GM12878 (cell line): ENCODE results near the gene RIMS1. TPM values are rescaled to one million over a fixed set of nuclear protein-coding genes. Genes with fewer than 3 reads are reported as not detected.

Source experiments
- ATAC-seq: fragments of 200-7000 bp; cut with Tn5 transposase; 3 replicates; pipeline ENCODE4 v1.9.1; 2020; ENCODE audit warnings: mild to moderate bottlenecking, moderate library complexity
- BruUV-seq: library from RNA; stranded (reverse); fragments of 400-500 nt; replicated peaks from 2 replicates; lab custom pipeline; 2021; lab: Mats Ljungman, UMichigan
- CTCF ChIA-PET: fragments of 300-600 bp; sonication (Branson Sonifier 250); formaldehyde crosslinking; extraction: SDS; loops from one replicate; lab custom pipeline; 2021; ENCODE audit warnings: inconsistent platforms; lab: Yijun Ruan, JAX
- POLR2A ChIA-PET: fragments of 350-600 bp; formaldehyde crosslinking; extraction: SDS; loops from one replicate; lab custom pipeline; 2021; ENCODE audit warnings: inconsistent platforms; lab: Charles Lee
- RAD21 ChIA-PET: fragments of 300-600 bp; sonication (Branson Sonifier 250); formaldehyde crosslinking; loops from one replicate; lab custom pipeline; 2023; ENCODE audit warnings: antibody characterized with exemption; ENCODE audit not compliant: unreplicated experiment; lab: Charles Lee
- SMC1A ChIA-PET: fragments of 300-600 bp; sonication (Branson Sonifier 250); formaldehyde crosslinking; loops from one replicate; lab custom pipeline; 2023; ENCODE audit not compliant: unreplicated experiment, uncharacterized antibody; lab: Charles Lee
- DNase-seq: peaks from one replicate; pipeline ENCODE4 v3.0.0-alpha.2; 2011; ENCODE audit warnings: low read depth, low spot score
- FAIRE-seq: peaks from 3 replicates; lab custom pipeline; 2011; peaks lifted over from hg19 to GRCh38; lab: Jason Lieb, UNC
- H2AFZ ChIP-seq: 2 replicates; pipeline ENCODE4 v1.6.0; 2011; ENCODE audit warnings: low read depth, low read length, control low read depth; ENCODE audit not compliant: control insufficient read depth
- H3K27ac ChIP-seq: 2 replicates; pipeline ENCODE4 v1.5.1; 2011; ENCODE audit warnings: control low read depth; ENCODE audit not compliant: control insufficient read depth, insufficient read depth
- H3K27me3 ChIP-seq, 2 experiments: replicated peaks in 1 of 2; 2 replicates each; pipeline versions ENCODE4 v1.6.0 to v1.6.1; 2011; ENCODE audit warnings: low read length in 1 of 2; ENCODE audit not compliant: control insufficient read depth in 2 of 2, insufficient read depth in 2 of 2
- H3K36me3 ChIP-seq, 2 experiments: 2 replicates each; pipeline ENCODE4 v1.5.1; 2011; ENCODE audit warnings: low read length in 1 of 2; ENCODE audit not compliant: control insufficient read depth in 2 of 2, insufficient read depth in 2 of 2
- H3K4me1 ChIP-seq: 2 replicates; pipeline ENCODE4 v1.6.1; 2011; ENCODE audit warnings: mild to moderate bottlenecking, low read length, moderate library complexity, mixed read lengths; ENCODE audit not compliant: control insufficient read depth, insufficient read depth
- H3K4me2 ChIP-seq: 2 replicates; pipeline ENCODE4 v1.6.0; 2011; ENCODE audit warnings: control low read depth; ENCODE audit not compliant: control insufficient read depth, insufficient read depth
- H3K4me3 ChIP-seq: fragments of 200-600 bp; sonication (generic); 2 replicates; pipeline ENCODE4 v1.5.1; 2016
- H3K79me2 ChIP-seq: 2 replicates; pipeline ENCODE4 v1.6.0; 2011; ENCODE audit warnings: low read length; ENCODE audit not compliant: control insufficient read depth, insufficient read depth
- H3K9ac ChIP-seq: 2 replicates; pipeline ENCODE4 v1.8.0; 2011; ENCODE audit warnings: low read length, control low read depth, mixed read lengths; ENCODE audit not compliant: control insufficient read depth, insufficient read depth
- H3K9me3 ChIP-seq: replicated peaks from 3 replicates; pipeline ENCODE4 v1.5.1; 2011; ENCODE audit warnings: mild to moderate bottlenecking, low read length; ENCODE audit not compliant: control insufficient read depth, insufficient read depth
- H4K20me1 ChIP-seq: 2 replicates; pipeline ENCODE4 v1.6.0; 2011; ENCODE audit not compliant: control insufficient read depth, insufficient read depth
- CHD2 ChIP-seq: IDR thresholded peaks from 2 replicates; pipeline ENCODE4 v1.6.1; 2011; ENCODE audit warnings: low read depth, low read length, improper control_type of control experiment, borderline replicate concordance
- CHD4 ChIP-seq: fragments of 200-600 bp; sonication (generic); IDR thresholded peaks from 2 replicates; pipeline ENCODE4 v1.6.1; 2016; ENCODE audit warnings: mild to moderate bottlenecking
- KLF5 ChIP-seq: fragments of 450-650 bp; IDR thresholded peaks from 2 replicates; pipeline ENCODE4 v1.6.1; 2014; ENCODE audit warnings: mild to moderate bottlenecking; ENCODE audit not compliant: partially characterized antibody
- LARP7 ChIP-seq: fragments of 450-650 bp; IDR thresholded peaks from 2 replicates; pipeline ENCODE4 v1.6.1; 2017; ENCODE audit warnings: mild to moderate bottlenecking
- MEF2A ChIP-seq: IDR thresholded peaks from 2 replicates; pipeline ENCODE4 v1.6.1; 2011; ENCODE audit warnings: low read depth, mild to moderate bottlenecking, low read length, moderate library complexity; ENCODE audit not compliant: insufficient read depth
- MYB ChIP-seq: fragments of 150-350 bp; IDR thresholded peaks from 2 replicates; pipeline ENCODE4 v1.6.1; 2014; ENCODE audit warnings: mild to moderate bottlenecking, low read depth, low read length, borderline replicate concordance
- NFIC ChIP-seq: IDR thresholded peaks from 2 replicates; pipeline ENCODE4 v1.6.1; 2012; ENCODE audit warnings: low read depth, mild to moderate bottlenecking, inconsistent platforms, low read length, moderate library complexity
- PAX5 ChIP-seq: IDR thresholded peaks from 2 replicates; pipeline ENCODE4 v1.6.1; 2011; ENCODE audit warnings: low read depth, low read length, borderline replicate concordance
- RB1 ChIP-seq: fragments of 450-650 bp; formaldehyde crosslinking; IDR thresholded peaks from 2 replicates; pipeline ENCODE4 v1.6.1; 2017; ENCODE audit warnings: mild to moderate bottlenecking, borderline replicate concordance
- SMARCA5 ChIP-seq: fragments of 450-650 bp; IDR thresholded peaks from 2 replicates; pipeline ENCODE4 v1.6.1; 2017; ENCODE audit warnings: mild to moderate bottlenecking
- SUPT20H ChIP-seq: IDR thresholded peaks from 2 replicates; pipeline ENCODE4 v1.6.1; 2011; ENCODE audit warnings: low read depth, mild to moderate bottlenecking, low read length, moderate library complexity, borderline replicate concordance; ENCODE audit not compliant: control insufficient read depth
- ZNF687 ChIP-seq: fragments of 450-650 bp; IDR thresholded peaks from 2 replicates; pipeline ENCODE4 v1.6.1; 2017; ENCODE audit warnings: mild to moderate bottlenecking, moderate library complexity
- WGBS: methylation state at CpG from one replicate; pipeline ENCODE4 v1.1.6; 2016; ENCODE audit warnings: low lambda C conversion rate; ENCODE audit not compliant: insufficient replicate concordance, insufficient coverage; ENCODE audit errors: missing lambda C conversion rate; 5-methylcytosine and 5-hydroxymethylcytosine counted together
- in situ Hi-C: fragments of 300-500 bp; cut with MboI; formaldehyde crosslinking; loops from 9 replicates; pipeline ENCODE4 v1.14.3; 2018; ENCODE audit warnings: mixed read lengths
- intact Hi-C: fragments of 100-400 bp; cut with micrococcal nuclease; formaldehyde crosslinking; loops from one replicate; pipeline ENCODE4 v1.14.2; 2022; ENCODE audit not compliant: unreplicated experiment
- polyA plus RNA-seq, 11 experiments: library from polyadenylated mRNA; depleted of rRNA in 4 of 11; unstranded in 6 of 11; stranded (reverse) in 5 of 11; fragments of >200 nt; fragmentation: Nextera tagmentation in 4 of 11; fragmentation: Illumina TruSeq in 1 of 11; extraction: Ambion mirVana in 4 of 11; extraction: Trizol in 1 of 11; gene quantifications; 1 replicate in 1 of 11; 2 replicates in 10 of 11; pipeline versions ENCODE4 v1.2.1 to v1.2.3, GENCODE V29; 2011 to 2016; ENCODE audit warnings: inconsistent platforms in 2 of 11, missing spikeins in 2 of 11, low read depth in 1 of 11
- total RNA-seq, 4 experiments: library from RNA; depleted of rRNA in 3 of 4; stranded (reverse); fragments of >200 nt in 3 of 4; fragmentation: Illumina TruSeq in 1 of 4; extraction: Trizol in 1 of 4; gene quantifications; 2 replicates each; pipeline versions ENCODE4 v1.2.1 to v1.2.3, GENCODE V29; 2013 to 2021
- TF ChIP-seq, protein P1 (sequence below): fragments of 450-650 bp; IDR thresholded peaks from 2 replicates; pipeline ENCODE4 v1.6.1; 2017; ENCODE audit warnings: borderline replicate concordance

The RIMS1 gene
- total and polyA plus RNA-seq, 10 of the 15 experiments (the other 5 are each of a cell fraction or from before 2014, with no cell fraction given): 0.05 to 0.76 (median 0.23) TPM

- TF ChIP-seq MYB (no peak), NFIC (no peak), CHD4 (no peak), LARP7 (no peak), CHD2 (no peak), RB1 (no peak), SUPT20H (no peak), PAX5 (no peak), SMARCA5 (no peak), MEF2A (no peak), ZNF687 (no peak), KLF5 (no peak)
- TF ChIP-seq, protein P1, sequence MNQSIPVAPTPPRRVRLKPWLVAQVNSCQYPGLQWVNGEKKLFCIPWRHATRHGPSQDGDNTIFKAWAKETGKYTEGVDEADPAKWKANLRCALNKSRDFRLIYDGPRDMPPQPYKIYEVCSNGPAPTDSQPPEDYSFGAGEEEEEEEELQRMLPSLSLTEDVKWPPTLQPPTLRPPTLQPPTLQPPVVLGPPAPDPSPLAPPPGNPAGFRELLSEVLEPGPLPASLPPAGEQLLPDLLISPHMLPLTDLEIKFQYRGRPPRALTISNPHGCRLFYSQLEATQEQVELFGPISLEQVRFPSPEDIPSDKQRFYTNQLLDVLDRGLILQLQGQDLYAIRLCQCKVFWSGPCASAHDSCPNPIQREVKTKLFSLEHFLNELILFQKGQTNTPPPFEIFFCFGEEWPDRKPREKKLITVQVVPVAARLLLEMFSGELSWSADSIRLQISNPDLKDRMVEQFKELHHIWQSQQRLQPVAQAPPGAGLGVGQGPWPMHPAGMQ: no peak
- Histone ChIP-seq H3K79me2 (no peaks in the 10 kb centered on the region), H2AFZ (no peak overlapping the region), H3K27me3 (no peaks in the 10 kb centered on the region), H3K27ac (no peak overlapping the region), H4K20me1 (no peaks in the 10 kb centered on the region), H3K4me1 (no peaks in the 10 kb centered on the region), H3K9ac (no peak overlapping the region), H3K36me3 (no peaks in the 10 kb centered on the region), H3K4me3 (no peak overlapping the region), H3K9me3 (no peaks in the 10 kb centered on the region), H3K4me2 (no peak overlapping the region)
- ChIA-PET CTCF (interaction anchor here (0.8 to 2.2 kb wide), 3 partner anchors 10 to 195 kb away, joined by 3 to 18 read pairs (median 3); no protein-coding TSS in a partner anchor), RAD21 (interaction anchor here (1.1 to 2.6 kb wide), 2 partner anchors 9 to 709 kb away, joined by 4 to 7 read pairs; no protein-coding TSS in a partner anchor), POLR2A (no interaction called here), SMC1A (interaction anchor here (1.0 to 1.3 kb wide), 2 partner anchors 11 to 195 kb away, joined by 3 read pairs; no protein-coding TSS in a partner anchor)
- 88% methylated on average over 3 of the region's 3 CpGs for WGBS
- in situ Hi-C loops (no loop called here), intact Hi-C loops (no loop called here)
- FAIRE-seq (no peak), DNase-seq (no peak), ATAC-seq (no peak)
- BruUV-seq: no TSS peak
These were observed 535.0 kb downstream of the RIMS1 start for GRCh38 chr6:72421387-72421786.
